Measurements from ENCODE around the gene GPRC5D.

GPRC5D gene

GRCh38 chr12:12979126-12979525, 27.2 kb upstream of the GPRC5D start:
- DNase-seq, result no peak

GRCh38 chr12:12977231-12977630, 25.3 kb upstream of the GPRC5D start:
- DNase-seq, result no peak

GRCh38 chr12:12976366-12976765, 24.4 kb upstream of the GPRC5D start:
- DNase-seq, result no peak

- DNase-seq, result no peak
Observed at GRCh38 chr12:12975322-12976077, 23.5 kb upstream of the GPRC5D start.

GRCh38 chr12:12974211-12974610, 22.2 kb upstream of the GPRC5D start:
- DNase-seq, result no peak

- DNase-seq, result no peak
Observed at GRCh38 chr12:12973019-12973418, 21.0 kb upstream of the GPRC5D start.

- no peak for DNase-seq
Observed at GRCh38 chr12:12965836-12966235, 13.9 kb upstream of the GPRC5D start.

GRCh38 chr12:12964255-12964654, 12.3 kb upstream of the GPRC5D start:
- DNase-seq, result no peak

- DNase-seq, result no peak
Observed at GRCh38 chr12:12960639-12961209, 8.8 kb upstream of the GPRC5D start.

GRCh38 chr12:12958886-12959285, 6.9 kb upstream of the GPRC5D start:
- no peak for DNase-seq

- DNase-seq, result no peak
Observed at GRCh38 chr12:12954878-12955625, 3.1 kb upstream of the GPRC5D start.

- no peak for DNase-seq
Observed at GRCh38 chr12:12954356-12954755, 2.4 kb upstream of the GPRC5D start.

GRCh38 chr12:12951504-12951903, 466 bp downstream of the GPRC5D start:
- no peak for DNase-seq

GRCh38 chr12:12947902-12948301, 4.1 kb downstream of the GPRC5D start:
- DNase-seq, result no peak

- DNase-seq, result no peak
Observed at GRCh38 chr12:12946686-12947355, 5.1 kb downstream of the GPRC5D start.

- DNase-seq, result no peak
Observed at GRCh38 chr12:12945591-12945990, 6.4 kb downstream of the GPRC5D start.

GRCh38 chr12:12943586-12944260, 8.2 kb downstream of the GPRC5D start:
- DNase-seq, result no peak

GRCh38 chr12:12941450-12942350, 10.3 kb downstream of the GPRC5D start:
- no peak for DNase-seq

GRCh38 chr12:12939888-12940287, 12.1 kb downstream of the GPRC5D start:
- DNase-seq, result no peak

GRCh38 chr12:12938541-12938940, 13.4 kb downstream of the GPRC5D start:
- DNase-seq, result no peak

- no peak for DNase-seq
Observed at GRCh38 chr12:12936983-12937491, 14.9 kb downstream of the GPRC5D start.

GRCh38 chr12:12934556-12934955, 17.4 kb downstream of the GPRC5D start:
- no peak for DNase-seq
